Measurements from ENCODE around the gene HM13. TPM values are rescaled to one million over a fixed set of nuclear protein-coding genes. Genes with fewer than 3 reads are reported as not detected.

HM13 gene
- total RNA-seq, 1 experiment from 2014 or later, result 103 TPM

GRCh38 chr20:31566658-31567379 lies 52.6 kb downstream of the HM13 start:
- peaks cover 39% of the 10 kb centered on the region for H3K4me1 Mint-ChIP-seq
- ChIA-PET POLR2A (interaction anchor here (0.9 to 1.0 kb wide), 2 partner anchors 11 to 38 kb away, joined by 3 to 5 read pairs; partner anchors contain the start of gene ID1), CTCF (interaction anchor here (0.8 to 15.0 kb wide), 9 partner anchors 8 to 157 kb away, joined by 3 to 927 read pairs (median 31); partner anchors contain the start of genes BCL2L1 and ID1)
- ATAC-seq (peak; percentile 7), DNase-seq (ENCODE audit: low spot score) (peak; percentile 44)
- H3K36me3 Mint-ChIP-seq, result peaks cover 27% of the 10 kb centered on the region
- no peaks in the 10 kb centered on the region for H3K9me3 Mint-ChIP-seq
- H3K27ac Mint-ChIP-seq, result peak overlapping the region; percentile 38; the same call in 1 of the 2 replicates
- TF ChIP-seq, protein P1, sequence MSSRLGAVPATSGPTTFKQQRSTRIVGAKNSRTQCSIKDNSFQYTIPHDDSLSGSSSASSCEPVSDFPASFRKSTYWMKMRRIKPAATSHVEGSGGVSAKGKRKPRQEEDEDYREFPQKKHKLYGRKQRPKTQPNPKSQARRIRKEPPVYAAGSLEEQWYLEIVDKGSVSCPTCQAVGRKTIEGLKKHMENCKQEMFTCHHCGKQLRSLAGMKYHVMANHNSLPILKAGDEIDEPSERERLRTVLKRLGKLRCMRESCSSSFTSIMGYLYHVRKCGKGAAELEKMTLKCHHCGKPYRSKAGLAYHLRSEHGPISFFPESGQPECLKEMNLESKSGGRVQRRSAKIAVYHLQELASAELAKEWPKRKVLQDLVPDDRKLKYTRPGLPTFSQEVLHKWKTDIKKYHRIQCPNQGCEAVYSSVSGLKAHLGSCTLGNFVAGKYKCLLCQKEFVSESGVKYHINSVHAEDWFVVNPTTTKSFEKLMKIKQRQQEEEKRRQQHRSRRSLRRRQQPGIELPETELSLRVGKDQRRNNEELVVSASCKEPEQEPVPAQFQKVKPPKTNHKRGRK (CRISPR knock-in tag; IDR thresholded peaks at IDR 0.05; ENCODE audit: borderline replicate concordance), result no peak
- no peak for TF ChIP-seq MYBL2 (CRISPR knock-in tag; IDR thresholded peaks at IDR 0.05)
- TF ChIP-seq IRF1 (CRISPR knock-in tag; IDR thresholded peaks at IDR 0.05), result no peak
- H3K4me3 Mint-ChIP-seq, result no peak overlapping the region
- no peaks in the 10 kb centered on the region for H3K27me3 Mint-ChIP-seq (ENCODE audit: low read depth)

GRCh38 chr20:31567380-31567720 lies 53.1 kb downstream of the HM13 start:
- Mint-ChIP-seq H3K9me3 (no peaks in the 10 kb centered on the region), H3K4me1 (peaks cover 44% of the 10 kb centered on the region), H3K27ac (no peak overlapping the region), H3K27me3 (ENCODE audit: low read depth) (no peaks in the 10 kb centered on the region), H3K4me3 (no peak overlapping the region), H3K36me3 (peaks cover 22% of the 10 kb centered on the region)
- ChIA-PET CTCF (interaction anchor here (0.8 to 15.0 kb wide), 11 partner anchors 9 to 172 kb away, joined by 3 to 927 read pairs (median 30); partner anchors contain the start of genes BCL2L1, ID1 and TPX2), POLR2A (interaction anchor here (0.9 to 3.2 kb wide), 3 partner anchors 11 to 45 kb away, joined by 3 to 25 read pairs (median 5); partner anchors contain the start of gene ID1)
- DNase-seq (ENCODE audit: low spot score), result no peak
- no peak for ATAC-seq
- TF ChIP-seq SP1 (CRISPR knock-in tag; conservative IDR thresholded peaks at IDR 0.05), result no peak
- TF ChIP-seq, protein P1 (CRISPR knock-in tag; IDR thresholded peaks at IDR 0.05; ENCODE audit: borderline replicate concordance), result no peak
- TF ChIP-seq ZNF232 (CRISPR knock-in tag; IDR thresholded peaks at IDR 0.05), result no peak
- no peak for TF ChIP-seq GABPB1 (CRISPR knock-in tag; IDR thresholded peaks at IDR 0.05)
- no peak for TF ChIP-seq ESRRA (CRISPR knock-in tag; IDR thresholded peaks at IDR 0.05; ENCODE audit: borderline replicate concordance)
- TF ChIP-seq IRF1 (CRISPR knock-in tag; IDR thresholded peaks at IDR 0.05), result no peak
- no peak for TF ChIP-seq ZNF423 (CRISPR knock-in tag; IDR thresholded peaks at IDR 0.05)
- no peak for TF ChIP-seq OVOL2 (CRISPR knock-in tag; IDR thresholded peaks at IDR 0.05; ENCODE audit: borderline replicate concordance)
- TF ChIP-seq CBFB (CRISPR knock-in tag; IDR thresholded peaks at IDR 0.05; ENCODE audit: low read depth), result no peak
- no peak for TF ChIP-seq FOXJ3 (CRISPR knock-in tag; IDR thresholded peaks at IDR 0.05; ENCODE audit: borderline replicate concordance)
- TF ChIP-seq MXD4 (CRISPR knock-in tag; IDR thresholded peaks at IDR 0.05; ENCODE audit: borderline replicate concordance), result no peak
- TF ChIP-seq ELF4 (CRISPR knock-in tag; IDR thresholded peaks at IDR 0.05; ENCODE audit: low read depth), result no peak
- TF ChIP-seq GRHL2 (CRISPR knock-in tag; IDR thresholded peaks at IDR 0.05; ENCODE audit: insufficient replicate concordance, severe bottlenecking), result no peak
- no peak for TF ChIP-seq ZNF532 (CRISPR knock-in tag; IDR thresholded peaks at IDR 0.05; ENCODE audit: borderline replicate concordance)
- no peak for TF ChIP-seq ZMAT4 (CRISPR knock-in tag; IDR thresholded peaks at IDR 0.05)
- TF ChIP-seq MYBL2 (CRISPR knock-in tag; IDR thresholded peaks at IDR 0.05), result no peak
- no peak for TF ChIP-seq EMX1 (CRISPR knock-in tag; IDR thresholded peaks at IDR 0.05)
- TF ChIP-seq, protein P2, sequence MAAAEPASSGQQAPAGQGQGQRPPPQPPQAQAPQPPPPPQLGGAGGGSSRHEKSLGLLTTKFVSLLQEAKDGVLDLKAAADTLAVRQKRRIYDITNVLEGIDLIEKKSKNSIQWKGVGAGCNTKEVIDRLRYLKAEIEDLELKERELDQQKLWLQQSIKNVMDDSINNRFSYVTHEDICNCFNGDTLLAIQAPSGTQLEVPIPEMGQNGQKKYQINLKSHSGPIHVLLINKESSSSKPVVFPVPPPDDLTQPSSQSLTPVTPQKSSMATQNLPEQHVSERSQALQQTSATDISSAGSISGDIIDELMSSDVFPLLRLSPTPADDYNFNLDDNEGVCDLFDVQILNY (CRISPR knock-in tag; IDR thresholded peaks at IDR 0.05), result no peak
- TF ChIP-seq, protein P3, sequence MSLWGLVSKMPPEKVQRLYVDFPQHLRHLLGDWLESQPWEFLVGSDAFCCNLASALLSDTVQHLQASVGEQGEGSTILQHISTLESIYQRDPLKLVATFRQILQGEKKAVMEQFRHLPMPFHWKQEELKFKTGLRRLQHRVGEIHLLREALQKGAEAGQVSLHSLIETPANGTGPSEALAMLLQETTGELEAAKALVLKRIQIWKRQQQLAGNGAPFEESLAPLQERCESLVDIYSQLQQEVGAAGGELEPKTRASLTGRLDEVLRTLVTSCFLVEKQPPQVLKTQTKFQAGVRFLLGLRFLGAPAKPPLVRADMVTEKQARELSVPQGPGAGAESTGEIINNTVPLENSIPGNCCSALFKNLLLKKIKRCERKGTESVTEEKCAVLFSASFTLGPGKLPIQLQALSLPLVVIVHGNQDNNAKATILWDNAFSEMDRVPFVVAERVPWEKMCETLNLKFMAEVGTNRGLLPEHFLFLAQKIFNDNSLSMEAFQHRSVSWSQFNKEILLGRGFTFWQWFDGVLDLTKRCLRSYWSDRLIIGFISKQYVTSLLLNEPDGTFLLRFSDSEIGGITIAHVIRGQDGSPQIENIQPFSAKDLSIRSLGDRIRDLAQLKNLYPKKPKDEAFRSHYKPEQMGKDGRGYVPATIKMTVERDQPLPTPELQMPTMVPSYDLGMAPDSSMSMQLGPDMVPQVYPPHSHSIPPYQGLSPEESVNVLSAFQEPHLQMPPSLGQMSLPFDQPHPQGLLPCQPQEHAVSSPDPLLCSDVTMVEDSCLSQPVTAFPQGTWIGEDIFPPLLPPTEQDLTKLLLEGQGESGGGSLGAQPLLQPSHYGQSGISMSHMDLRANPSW (CRISPR knock-in tag; conservative IDR thresholded peaks at IDR 0.05; ENCODE audit: low read depth), result no peak

All from WTC11 (cell line).